Caco-2 (cell line): ENCODE measurements around the gene EMCN. TPM values are rescaled to one million over a fixed set of nuclear protein-coding genes. Genes with fewer than 3 reads are reported as not detected.

Source experiments
- BruUV-seq: library from RNA; stranded (reverse); fragments of 400-500 nt; replicated peaks from 2 replicates; lab custom pipeline; 2021; lab: Mats Ljungman, UMichigan
- CTCF ChIA-PET: fragments of 300-600 bp; sonication (Branson Sonifier 250); formaldehyde crosslinking; loops from one replicate; lab custom pipeline; 2022; ENCODE audit warnings: antibody characterized with exemption; lab: Charles Lee
- POLR2A ChIA-PET: fragments of 300-600 bp; sonication (Branson Sonifier 250); formaldehyde crosslinking; loops from one replicate; lab custom pipeline; 2022; ENCODE audit warnings: antibody characterized with exemption; lab: Charles Lee
- DNase-seq, 2 experiments: peaks; one replicate each; pipeline versions ENCODE4 v3.0.0 to v3.0.0-alpha.2; 2020 to 2022
- H3K27me3 ChIP-seq: replicated peaks from 2 replicates; pipeline ENCODE4 v1.6.0; 2011; ENCODE audit warnings: low read length; ENCODE audit not compliant: control insufficient read depth, insufficient read depth
- H3K36me3 ChIP-seq: 2 replicates; pipeline ENCODE4 v1.5.1; 2011; ENCODE audit warnings: low read length; ENCODE audit not compliant: control insufficient read depth, insufficient read depth
- H3K4me1 ChIP-seq: fragments of 250-450 bp; sonication (Bioruptor Pico); 2 replicates; pipeline ENCODE4 v1.5.1; 2020; ENCODE audit warnings: mild to moderate bottlenecking
- H3K4me3 ChIP-seq: 2 replicates; pipeline ENCODE4 v1.5.1; 2011; ENCODE audit warnings: low read depth, mild to moderate bottlenecking, control low read depth, low read length
- H3K9me3 ChIP-seq: fragments of 250-450 bp; sonication (Bioruptor Pico); 2 replicates; pipeline ENCODE4 v1.5.1; 2020; ENCODE audit warnings: mild to moderate bottlenecking, moderate library complexity
- H3K27ac Mint-ChIP-seq: one replicate; pipeline ENCODE4 v1.8.0; 2022; ENCODE audit warnings: mixed read lengths; ENCODE audit not compliant: unreplicated experiment
- H3K27me3 Mint-ChIP-seq: one replicate; pipeline ENCODE4 v1.8.0; 2022; ENCODE audit warnings: mixed read lengths; ENCODE audit not compliant: insufficient read depth, unreplicated experiment
- H3K36me3 Mint-ChIP-seq: one replicate; pipeline ENCODE4 v1.8.0; 2022; ENCODE audit warnings: mild to moderate bottlenecking, mixed read lengths; ENCODE audit not compliant: insufficient read depth, unreplicated experiment
- H3K4me1 Mint-ChIP-seq: one replicate; pipeline ENCODE4 v1.8.0; 2022; ENCODE audit warnings: low read depth, mixed read lengths; ENCODE audit not compliant: unreplicated experiment
- H3K4me3 Mint-ChIP-seq: one replicate; pipeline ENCODE4 v1.8.0; 2022; ENCODE audit warnings: mild to moderate bottlenecking, moderate library complexity, mixed read lengths; ENCODE audit not compliant: unreplicated experiment
- H3K9me3 Mint-ChIP-seq: one replicate; pipeline ENCODE4 v1.8.0; 2022; ENCODE audit warnings: mixed read lengths; ENCODE audit not compliant: unreplicated experiment
- intact Hi-C: fragments of 100-400 bp; cut with micrococcal nuclease; formaldehyde crosslinking; loops from one replicate; pipeline ENCODE4 v1.10.0; 2022; ENCODE audit not compliant: unreplicated experiment
- total RNA-seq: library from RNA; stranded (reverse); gene quantifications from 2 replicates; pipeline ENCODE4 v1.2.3, GENCODE V29; 2022
- TF ChIP-seq, protein P1 (sequence below), 2 experiments: fragments of 200-600 bp in 1 of 2; IDR thresholded peaks; 1 replicate in 1 of 2; 2 replicates in 1 of 2; pipeline versions ENCODE4 v1.5.1 to v1.8.0; 2011 to 2022; ENCODE audit warnings: antibody characterized with exemption in 1 of 2, control low read depth in 1 of 2, inconsistent platforms in 1 of 2, low read depth in 1 of 2, low read length in 1 of 2, mild to moderate bottlenecking in 1 of 2, moderate library complexity in 1 of 2; ENCODE audit not compliant: insufficient read depth in 1 of 2, severe bottlenecking in 1 of 2, unreplicated experiment in 1 of 2

The EMCN gene
- total RNA-seq, 1 experiment from 2014 or later: not detected

DNA sequence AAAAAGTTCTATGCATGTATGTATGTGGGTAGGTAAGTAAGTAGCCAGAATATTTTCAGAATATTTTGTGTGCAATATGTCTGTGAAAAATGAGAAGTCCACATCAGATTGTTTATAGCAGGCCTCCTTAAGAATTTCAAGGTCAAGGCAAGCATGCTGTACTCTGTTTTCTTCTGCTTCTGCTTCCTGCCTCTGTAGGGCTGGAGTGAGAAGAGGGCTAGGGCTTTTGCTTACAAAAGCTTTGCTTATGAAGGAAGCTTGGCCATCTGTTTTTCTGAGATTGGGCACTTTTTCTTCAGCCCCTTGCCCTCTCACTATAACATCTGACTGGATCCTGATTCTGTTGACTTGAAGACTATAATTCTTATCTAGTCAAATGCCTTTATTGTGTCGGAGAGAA is 150.4 kb downstream of the EMCN start:
- no peak overlapping the region for H3K4me3 Mint-ChIP-seq
- no peaks in the 10 kb centered on the region for H3K9me3 Mint-ChIP-seq
- Histone ChIP-seq H3K4me3 (no peak overlapping the region), H3K27me3 (no peaks in the 10 kb centered on the region), H3K4me1 (no peaks in the 10 kb centered on the region), H3K9me3 (no peaks in the 10 kb centered on the region), H3K36me3 (no peaks in the 10 kb centered on the region)
- POLR2A ChIA-PET: no interaction called here
- H3K36me3 Mint-ChIP-seq: no peaks in the 10 kb centered on the region
- H3K4me1 Mint-ChIP-seq: no peaks in the 10 kb centered on the region
- CTCF ChIA-PET: no interaction called here
- DNase-seq: no peak
- intact Hi-C loops: no loop called here
- TF ChIP-seq, protein P1, sequence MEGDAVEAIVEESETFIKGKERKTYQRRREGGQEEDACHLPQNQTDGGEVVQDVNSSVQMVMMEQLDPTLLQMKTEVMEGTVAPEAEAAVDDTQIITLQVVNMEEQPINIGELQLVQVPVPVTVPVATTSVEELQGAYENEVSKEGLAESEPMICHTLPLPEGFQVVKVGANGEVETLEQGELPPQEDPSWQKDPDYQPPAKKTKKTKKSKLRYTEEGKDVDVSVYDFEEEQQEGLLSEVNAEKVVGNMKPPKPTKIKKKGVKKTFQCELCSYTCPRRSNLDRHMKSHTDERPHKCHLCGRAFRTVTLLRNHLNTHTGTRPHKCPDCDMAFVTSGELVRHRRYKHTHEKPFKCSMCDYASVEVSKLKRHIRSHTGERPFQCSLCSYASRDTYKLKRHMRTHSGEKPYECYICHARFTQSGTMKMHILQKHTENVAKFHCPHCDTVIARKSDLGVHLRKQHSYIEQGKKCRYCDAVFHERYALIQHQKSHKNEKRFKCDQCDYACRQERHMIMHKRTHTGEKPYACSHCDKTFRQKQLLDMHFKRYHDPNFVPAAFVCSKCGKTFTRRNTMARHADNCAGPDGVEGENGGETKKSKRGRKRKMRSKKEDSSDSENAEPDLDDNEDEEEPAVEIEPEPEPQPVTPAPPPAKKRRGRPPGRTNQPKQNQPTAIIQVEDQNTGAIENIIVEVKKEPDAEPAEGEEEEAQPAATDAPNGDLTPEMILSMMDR (IDR thresholded peaks at IDR 0.05; ENCODE audit: insufficient read depth in 1 of 2, low read depth in 1 of 2, low read length in 1 of 2, severe bottlenecking in 1 of 2, unreplicated experiment in 1 of 2): no peak
- H3K27me3 Mint-ChIP-seq: peaks cover 6% of the 10 kb centered on the region
- H3K27ac Mint-ChIP-seq: no peak overlapping the region
- no TSS peak for BruUV-seq

DNA sequence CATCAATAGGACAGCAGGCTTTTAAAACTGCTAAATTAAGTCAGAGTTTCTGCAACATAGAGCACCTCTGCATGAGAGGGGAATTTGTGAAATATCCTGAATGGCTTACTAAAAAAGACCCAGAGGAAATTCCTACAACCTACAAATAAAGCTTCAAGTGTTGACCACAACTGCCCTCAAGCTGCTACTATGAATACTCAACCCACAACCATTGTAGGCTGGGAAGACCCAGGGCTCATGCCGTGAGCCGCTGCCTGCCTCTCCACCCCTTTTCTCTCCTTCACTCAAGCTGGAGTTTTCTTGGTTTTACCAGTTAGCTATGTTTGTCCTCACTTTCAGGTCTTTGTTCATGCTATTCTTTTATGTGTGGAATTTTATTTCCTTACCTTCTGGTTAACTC is 151.6 kb downstream of the EMCN start:
- Histone ChIP-seq H3K4me3 (no peak overlapping the region), H3K36me3 (no peaks in the 10 kb centered on the region), H3K27me3 (no peaks in the 10 kb centered on the region), H3K4me1 (no peaks in the 10 kb centered on the region), H3K9me3 (no peaks in the 10 kb centered on the region)
- ChIA-PET POLR2A (no interaction called here), CTCF (no interaction called here)
- Mint-ChIP-seq H3K9me3 (no peaks in the 10 kb centered on the region), H3K27ac (no peak overlapping the region), H3K36me3 (no peaks in the 10 kb centered on the region), H3K4me3 (no peak overlapping the region), H3K27me3 (peaks cover 5% of the 10 kb centered on the region), H3K4me1 (no peaks in the 10 kb centered on the region)
- no TSS peak for BruUV-seq
- no peak for DNase-seq
- intact Hi-C loops: no loop called here
- TF ChIP-seq, protein P1 (IDR thresholded peaks at IDR 0.05; ENCODE audit: insufficient read depth in 1 of 2, low read depth in 1 of 2, low read length in 1 of 2, severe bottlenecking in 1 of 2, unreplicated experiment in 1 of 2): no peak

DNA sequence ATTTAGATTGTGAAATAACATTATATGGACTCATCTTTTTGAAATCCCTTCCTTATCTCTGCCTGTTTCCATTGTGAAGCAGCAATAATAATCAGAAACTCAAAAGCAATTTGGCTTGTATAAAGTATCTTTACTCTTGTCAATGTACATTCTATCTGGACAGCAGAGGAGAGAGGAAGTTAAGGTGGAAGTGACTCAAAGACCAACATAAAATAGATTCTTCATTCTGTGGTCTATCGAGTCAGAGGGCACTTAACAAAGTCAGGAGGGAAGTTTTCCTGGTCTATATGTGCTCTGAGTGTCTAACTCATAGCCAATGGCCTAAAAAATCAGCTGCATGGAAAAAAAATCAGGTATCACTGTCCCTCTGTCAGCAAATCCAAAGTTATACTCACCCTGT is 155.5 kb downstream of the EMCN start:
- TF ChIP-seq, protein P1 (IDR thresholded peaks at IDR 0.05; ENCODE audit: insufficient read depth in 1 of 2, low read depth in 1 of 2, low read length in 1 of 2, severe bottlenecking in 1 of 2, unreplicated experiment in 1 of 2): no peak
- Mint-ChIP-seq H3K4me3 (no peak overlapping the region), H3K9me3 (peaks cover 5% of the 10 kb centered on the region), H3K27me3 (peaks cover 3% of the 10 kb centered on the region), H3K4me1 (no peaks in the 10 kb centered on the region), H3K27ac (no peak overlapping the region), H3K36me3 (no peaks in the 10 kb centered on the region)
- peaks cover 1% of the 10 kb centered on the region; the same call in 1 of the 2 replicates for H3K9me3 ChIP-seq
- H3K4me3 ChIP-seq: no peak overlapping the region
- CTCF ChIA-PET: no interaction called here
- no TSS peak for BruUV-seq
- no peaks in the 10 kb centered on the region for H3K27me3 ChIP-seq
- no peaks in the 10 kb centered on the region for H3K36me3 ChIP-seq
- POLR2A ChIA-PET: no interaction called here
- intact Hi-C loops: no loop called here
- no peaks in the 10 kb centered on the region for H3K4me1 ChIP-seq
- no peak for DNase-seq
